IPS-NIHi11 (cell line): ENCODE data around the gene SUFU.
A peak's percentile ranks its signal among the peaks of the same experiment; 100 is the strongest.
"Not testable (repeated sequence)": the region's sequence is repeated elsewhere in the genome, so short reads cannot be mapped to it uniquely, and the experiment has no call there.

Experiments used
- DNase-seq: peaks from one replicate; pipeline ENCODE4 v3.0.0; 2012; ENCODE audit warnings: mixed read lengths, low spot score

The SUFU gene

GRCh38 chr10:102514487-102515311, 10.9 kb downstream of the SUFU start:
- no peak for DNase-seq

GRCh38 chr10:102515724-102516123, 12.0 kb downstream of the SUFU start:
- DNase-seq: no peak

GRCh38 chr10:102517553-102517952, 13.8 kb downstream of the SUFU start:
- DNase-seq: no peak

- no peak for DNase-seq
Observed at GRCh38 chr10:102519246-102519825, 15.6 kb downstream of the SUFU start.

GRCh38 chr10:102522874-102523249, 19.1 kb downstream of the SUFU start:
- no peak for DNase-seq

- no peak for DNase-seq
Observed at GRCh38 chr10:102523250-102524029, 19.7 kb downstream of the SUFU start.

GRCh38 chr10:102524746-102525145, 21.0 kb downstream of the SUFU start:
- no peak for DNase-seq

- no peak for DNase-seq
Observed at GRCh38 chr10:102527546-102527945, 23.8 kb downstream of the SUFU start.

- DNase-seq: no peak
Observed at GRCh38 chr10:102534333-102534732, 30.6 kb downstream of the SUFU start.

GRCh38 chr10:102534966-102535365, 31.2 kb downstream of the SUFU start:
- not testable (repeated sequence) for DNase-seq

- DNase-seq: no peak
Observed at GRCh38 chr10:102535481-102536147, 31.8 kb downstream of the SUFU start.

- no peak for DNase-seq
Observed at GRCh38 chr10:102537367-102537766, 33.6 kb downstream of the SUFU start.

- no peak for DNase-seq
Observed at GRCh38 chr10:102537948-102538347, 34.2 kb downstream of the SUFU start.

GRCh38 chr10:102538811-102539210, 35.0 kb downstream of the SUFU start:
- no peak for DNase-seq

GRCh38 chr10:102540023-102540422, 36.3 kb downstream of the SUFU start:
- peak; percentile 36 for DNase-seq

- DNase-seq: no peak
Observed at GRCh38 chr10:102542800-102543418, 39.1 kb downstream of the SUFU start.

- DNase-seq: no peak
Observed at GRCh38 chr10:102545265-102545871, 41.6 kb downstream of the SUFU start.

- DNase-seq: no peak
Observed at GRCh38 chr10:102545997-102546396, 42.2 kb downstream of the SUFU start.

GRCh38 chr10:102546606-102547320, 43.0 kb downstream of the SUFU start:
- DNase-seq: no peak

- no peak for DNase-seq
Observed at GRCh38 chr10:102549549-102549948, 45.8 kb downstream of the SUFU start.
